D721Med (cell line): Measurements from ENCODE around the gene RGS9.

Source experiments
- DNase-seq: peaks from one replicate; pipeline ENCODE4 v3.0.0; 2011; ENCODE audit warnings: low spot score; ENCODE audit not compliant: insufficient read length
- FAIRE-seq: peaks from 2 replicates; lab custom pipeline; 2011; peaks lifted over from hg19 to GRCh38; lab: Jason Lieb, UNC
- TF ChIP-seq, protein P1 (sequence below): IDR thresholded peaks from 2 replicates; pipeline ENCODE4 v1.5.1; 2012; ENCODE audit warnings: mild to moderate bottlenecking, control low read depth; ENCODE audit not compliant: insufficient read depth; ENCODE audit errors: missing control alignments

The RGS9 gene

DNA sequence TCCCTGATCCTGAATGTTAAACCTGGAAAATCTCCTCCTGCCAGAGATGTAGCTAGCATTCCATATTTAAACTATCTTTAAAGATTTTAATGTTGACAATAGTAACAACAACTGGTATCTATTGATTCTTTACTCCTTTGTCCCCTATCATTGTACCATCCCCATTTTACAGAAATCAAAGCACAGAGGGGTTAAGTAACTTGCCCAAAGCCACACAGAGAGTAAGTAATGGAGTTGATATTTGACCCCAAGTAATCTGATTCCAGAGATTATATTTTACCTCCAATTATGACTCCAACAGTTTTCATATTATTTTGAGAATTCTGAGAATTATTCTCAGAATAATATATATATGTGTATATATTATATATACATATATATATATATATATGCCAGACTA lies 37.7 kb upstream of the RGS9 start:
- TF ChIP-seq, protein P1, sequence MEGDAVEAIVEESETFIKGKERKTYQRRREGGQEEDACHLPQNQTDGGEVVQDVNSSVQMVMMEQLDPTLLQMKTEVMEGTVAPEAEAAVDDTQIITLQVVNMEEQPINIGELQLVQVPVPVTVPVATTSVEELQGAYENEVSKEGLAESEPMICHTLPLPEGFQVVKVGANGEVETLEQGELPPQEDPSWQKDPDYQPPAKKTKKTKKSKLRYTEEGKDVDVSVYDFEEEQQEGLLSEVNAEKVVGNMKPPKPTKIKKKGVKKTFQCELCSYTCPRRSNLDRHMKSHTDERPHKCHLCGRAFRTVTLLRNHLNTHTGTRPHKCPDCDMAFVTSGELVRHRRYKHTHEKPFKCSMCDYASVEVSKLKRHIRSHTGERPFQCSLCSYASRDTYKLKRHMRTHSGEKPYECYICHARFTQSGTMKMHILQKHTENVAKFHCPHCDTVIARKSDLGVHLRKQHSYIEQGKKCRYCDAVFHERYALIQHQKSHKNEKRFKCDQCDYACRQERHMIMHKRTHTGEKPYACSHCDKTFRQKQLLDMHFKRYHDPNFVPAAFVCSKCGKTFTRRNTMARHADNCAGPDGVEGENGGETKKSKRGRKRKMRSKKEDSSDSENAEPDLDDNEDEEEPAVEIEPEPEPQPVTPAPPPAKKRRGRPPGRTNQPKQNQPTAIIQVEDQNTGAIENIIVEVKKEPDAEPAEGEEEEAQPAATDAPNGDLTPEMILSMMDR: no peak
- no peak for DNase-seq
- FAIRE-seq: no peak

DNA sequence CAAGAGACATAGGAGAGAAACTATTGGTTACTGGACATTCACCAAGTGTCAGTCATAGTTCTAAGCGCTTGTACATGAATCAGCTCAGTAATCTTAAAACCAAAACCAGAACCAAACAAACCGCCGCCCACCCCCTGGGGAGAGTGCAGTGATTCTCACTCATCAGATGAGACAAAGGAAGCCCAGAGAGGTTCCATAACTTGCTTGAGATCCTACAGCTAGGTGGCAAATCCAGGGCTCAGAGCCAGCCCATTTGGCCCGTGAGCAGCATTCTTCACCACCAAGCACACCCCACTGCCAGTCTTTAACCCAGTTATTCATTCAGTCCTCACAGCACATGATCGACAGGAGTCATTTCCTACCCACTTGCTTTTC lies 37.2 kb upstream of the RGS9 start:
- no peak for DNase-seq
- no peak for FAIRE-seq
- TF ChIP-seq, protein P1: no peak

DNA sequence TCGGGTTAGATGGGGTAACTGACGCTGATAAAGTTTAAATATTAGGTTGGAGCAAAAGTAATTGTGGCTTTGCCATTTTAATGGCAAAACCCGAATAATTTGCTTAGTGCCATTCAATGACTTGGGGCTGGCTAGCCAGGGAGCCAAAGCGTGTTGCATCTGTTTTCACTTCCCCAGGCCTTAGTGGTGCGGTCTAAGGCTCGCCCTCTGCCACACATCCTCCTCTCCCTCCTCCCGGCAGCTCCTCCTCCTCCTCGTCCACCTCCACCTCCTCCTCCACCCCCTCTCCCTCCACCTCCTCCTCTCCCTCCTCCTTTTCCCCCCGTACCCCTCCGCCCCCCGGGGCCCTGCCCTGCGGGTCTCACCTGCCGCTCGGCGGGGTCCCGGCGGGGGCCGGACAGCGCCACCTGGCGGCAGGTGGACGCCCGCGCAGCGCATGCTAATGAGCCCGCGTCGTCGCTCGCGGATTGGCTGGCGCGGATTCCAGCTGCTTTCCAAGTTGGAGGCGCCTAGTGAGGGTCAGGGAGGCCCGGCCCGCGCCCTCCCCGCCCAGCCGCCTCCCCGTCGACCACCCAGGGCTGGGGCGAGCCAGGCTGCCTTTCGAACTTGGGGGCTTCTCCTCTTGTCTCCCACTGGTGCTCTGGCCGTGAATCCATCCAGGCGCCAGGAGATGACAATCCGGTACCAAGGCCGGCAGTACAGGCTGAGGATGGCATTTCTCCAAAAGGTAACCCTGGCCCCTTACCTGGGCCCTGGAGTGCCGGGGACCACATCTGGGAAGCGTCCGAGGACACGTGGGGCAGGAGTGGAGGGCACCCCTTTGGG lies 36.6 kb upstream of the RGS9 start:
- TF ChIP-seq, protein P1: peak; percentile 81
- peak; percentile 63 for DNase-seq
- FAIRE-seq: no peak

DNA sequence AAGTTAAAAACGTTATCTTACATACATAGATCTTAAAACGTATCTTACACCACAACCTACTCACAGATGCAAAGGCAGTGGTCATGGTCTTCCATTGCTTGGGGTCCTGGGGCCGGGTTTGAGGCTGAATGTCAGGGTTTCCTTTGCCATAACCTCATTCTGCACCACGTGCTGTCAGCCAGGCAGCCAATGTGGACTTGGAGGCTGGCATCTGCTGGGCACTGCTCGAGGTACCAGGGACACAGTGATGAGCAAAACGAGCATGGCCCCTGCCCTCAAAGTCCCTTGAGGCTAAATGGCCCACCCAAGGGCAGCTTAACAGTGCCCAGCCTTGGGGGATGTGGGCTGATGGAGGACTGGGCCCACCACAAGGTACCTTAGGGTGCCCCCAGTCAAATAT lies 35.8 kb upstream of the RGS9 start:
- no peak for DNase-seq
- TF ChIP-seq, protein P1: no peak
- no peak for FAIRE-seq

DNA sequence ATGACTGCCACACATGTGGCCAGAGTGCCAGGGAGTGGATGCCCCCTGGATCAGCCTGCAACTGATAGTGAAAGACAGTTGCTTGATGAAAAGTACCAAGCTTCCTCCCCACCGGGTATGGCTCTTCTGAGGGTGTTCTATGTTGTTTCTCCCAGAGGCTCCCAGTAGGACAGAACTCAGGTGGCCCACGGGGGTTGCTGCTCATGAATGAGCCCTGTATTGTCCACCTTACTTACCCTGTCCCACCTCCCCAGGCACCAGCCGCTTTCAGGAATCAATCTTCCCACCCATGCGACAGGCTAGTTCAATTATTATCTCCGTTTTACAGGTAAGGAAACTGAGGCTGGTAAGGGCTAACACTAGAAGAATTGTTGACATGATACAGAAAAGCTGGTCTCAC lies 34.9 kb upstream of the RGS9 start:
- TF ChIP-seq, protein P1: no peak
- no peak for FAIRE-seq
- DNase-seq: no peak

DNA sequence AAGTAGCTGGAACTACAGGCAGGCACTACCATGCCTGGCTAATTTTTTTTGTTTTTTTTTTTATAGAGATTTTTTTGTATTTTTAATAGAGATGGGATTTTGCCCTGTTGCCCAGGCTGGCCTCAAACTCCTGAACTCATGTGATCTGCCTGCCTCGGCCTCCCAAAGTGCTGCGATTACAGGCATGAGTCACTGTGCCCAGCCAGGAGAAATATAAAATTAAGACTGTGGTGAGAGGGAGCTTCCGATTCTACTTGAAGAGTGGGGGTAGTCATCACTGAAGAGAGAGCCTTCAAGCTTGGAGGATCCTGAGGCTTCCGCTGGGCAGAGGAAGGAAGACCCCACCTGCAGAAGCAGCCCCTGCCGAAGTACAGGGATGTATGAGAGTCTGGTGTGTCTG lies 34.4 kb upstream of the RGS9 start:
- TF ChIP-seq, protein P1: no peak
- FAIRE-seq (no peak), DNase-seq (no peak)

DNA sequence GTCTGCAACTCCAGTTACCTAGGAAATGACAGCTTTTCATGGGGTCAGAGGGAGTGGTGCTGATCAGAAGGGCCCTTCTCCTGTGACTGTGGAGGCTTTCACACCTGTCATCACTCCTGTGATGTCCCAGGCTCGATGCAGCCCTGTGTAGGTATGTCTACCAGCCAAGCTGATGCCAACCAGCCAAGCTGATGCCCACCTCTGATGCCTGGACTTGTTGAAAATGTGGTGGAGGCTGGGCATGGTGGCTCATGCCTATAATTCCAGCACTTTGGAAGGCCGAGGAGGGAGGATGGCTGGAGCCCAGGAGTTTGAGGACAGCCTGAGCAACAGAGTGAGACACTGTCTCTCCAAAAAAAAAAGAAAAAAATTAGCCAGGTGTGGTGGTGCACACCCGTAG lies 33.7 kb upstream of the RGS9 start:
- FAIRE-seq (no peak), DNase-seq (no peak)
- TF ChIP-seq, protein P1: no peak
